Activated CD4-positive, CD25-positive, alpha-beta regulatory T cell treated with anti-CD3 and anti-CD28 coated beads, Interleukin-2, amount 50 U/mL, for 72 hours (primary cell): ENCODE measurements around the gene HADH.
A peak's percentile ranks its signal among the peaks of the same experiment; 100 is the strongest.
"Not testable (repeated sequence)": the region's sequence is repeated elsewhere in the genome, so short reads cannot be mapped to it uniquely, and the experiment has no call there.

Source experiments
- DNase-seq: peaks from one replicate; pipeline ENCODE4 v3.0.0; 2021

Gene HADH

DNA sequence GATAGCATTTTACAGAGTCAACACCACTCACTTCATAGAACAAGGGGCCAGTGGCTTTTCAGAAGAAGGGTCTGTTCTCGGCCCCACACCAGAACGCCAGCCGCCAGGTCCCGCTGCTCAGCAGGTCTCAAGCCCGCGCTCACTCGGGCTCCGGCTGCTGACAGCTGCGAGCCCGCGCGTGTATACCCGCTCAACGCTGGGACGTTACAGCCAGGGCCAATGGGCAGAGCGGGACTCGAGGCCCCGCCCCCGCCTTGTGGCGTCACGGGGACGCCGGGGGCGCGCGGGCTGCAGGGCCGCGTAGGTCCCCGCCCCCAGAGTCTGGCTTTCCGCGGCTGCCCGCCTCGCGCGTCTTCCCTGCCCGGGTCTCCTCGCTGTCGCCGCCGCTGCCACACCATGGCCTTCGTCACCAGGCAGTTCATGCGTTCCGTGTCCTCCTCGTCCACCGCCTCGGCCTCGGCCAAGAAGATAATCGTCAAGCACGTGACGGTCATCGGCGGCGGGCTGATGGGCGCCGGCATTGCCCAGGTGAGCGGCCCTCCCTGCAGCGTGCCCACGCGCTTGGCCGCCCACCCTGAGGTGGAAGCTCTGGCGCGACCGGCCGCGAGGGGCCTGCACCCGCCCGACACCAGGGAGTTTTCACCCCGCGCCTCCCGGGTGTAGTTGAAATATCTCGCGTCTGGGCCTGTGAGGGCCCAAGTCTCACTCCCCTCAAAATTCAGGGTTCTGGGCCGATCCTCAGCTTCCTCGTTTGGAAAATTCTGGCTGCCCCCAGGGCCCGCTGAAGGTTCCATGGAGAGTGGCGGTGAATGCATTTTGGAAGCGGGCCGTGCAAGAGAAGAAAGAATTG lies at the start of gene HADH:
Gene HADH, plus strand, starts transcription at position 353 of the 850 bp plus-strand sequence. Its CDS starts 44 bp downstream, at position 397.
- peak; percentile 94 for DNase-seq

DNA sequence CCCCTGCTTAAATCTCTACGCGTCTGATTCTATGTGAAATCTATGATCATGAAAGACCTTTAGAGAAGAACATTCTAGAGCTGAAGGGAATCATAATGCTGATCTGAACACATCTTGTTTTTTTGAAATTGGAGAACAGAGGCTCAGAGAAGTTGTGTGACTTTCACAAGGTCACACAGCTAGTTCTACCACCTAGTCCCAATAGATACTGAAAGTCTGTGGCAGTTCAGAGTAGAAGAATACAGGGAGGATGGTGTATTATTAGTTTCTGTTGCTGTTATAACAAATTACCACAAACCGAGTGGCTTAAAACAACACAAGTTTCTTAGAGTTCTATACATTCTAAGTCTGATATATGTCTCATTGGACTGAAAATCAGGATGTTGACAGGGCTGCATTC lies 43.9 kb upstream of the HADH start:
- DNase-seq = no peak

DNA sequence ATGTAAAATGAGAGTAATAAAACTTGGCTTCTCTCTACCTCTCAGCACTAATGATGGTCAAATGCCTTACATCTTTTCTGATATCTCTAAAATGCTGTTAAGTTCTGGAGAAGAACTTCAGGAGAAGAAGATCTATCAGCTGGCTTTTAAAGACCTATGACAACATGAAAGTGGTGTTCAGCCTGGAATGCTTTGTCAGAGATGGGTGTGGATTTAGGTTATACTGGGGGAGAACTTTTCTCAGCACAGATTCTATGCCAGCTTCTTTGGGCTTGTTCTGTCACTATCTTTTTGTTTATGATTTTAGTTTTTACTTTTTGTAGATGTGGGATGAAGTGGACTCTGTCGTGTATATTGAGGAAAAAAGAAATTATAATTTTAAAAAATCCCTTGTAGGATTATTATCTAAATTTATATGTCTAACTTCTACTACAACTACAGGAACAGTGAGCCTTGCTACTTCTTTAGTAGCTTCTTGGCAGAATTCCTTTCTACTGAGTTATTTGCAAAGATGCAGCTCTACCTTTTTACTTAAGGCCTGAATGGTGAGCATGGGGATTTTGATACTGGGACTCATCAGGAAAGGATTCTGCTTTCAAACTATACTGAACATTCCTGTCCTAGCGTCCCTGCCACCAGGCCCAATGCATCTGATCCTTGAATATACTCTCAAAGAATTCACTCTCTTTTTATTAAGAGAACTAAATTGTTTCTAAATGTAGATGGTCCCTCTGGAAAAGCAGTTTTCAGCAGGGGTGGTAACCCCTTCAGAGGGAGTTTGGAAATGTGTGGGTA lies 38.7 kb upstream of the HADH start:
- no peak for DNase-seq

DNA sequence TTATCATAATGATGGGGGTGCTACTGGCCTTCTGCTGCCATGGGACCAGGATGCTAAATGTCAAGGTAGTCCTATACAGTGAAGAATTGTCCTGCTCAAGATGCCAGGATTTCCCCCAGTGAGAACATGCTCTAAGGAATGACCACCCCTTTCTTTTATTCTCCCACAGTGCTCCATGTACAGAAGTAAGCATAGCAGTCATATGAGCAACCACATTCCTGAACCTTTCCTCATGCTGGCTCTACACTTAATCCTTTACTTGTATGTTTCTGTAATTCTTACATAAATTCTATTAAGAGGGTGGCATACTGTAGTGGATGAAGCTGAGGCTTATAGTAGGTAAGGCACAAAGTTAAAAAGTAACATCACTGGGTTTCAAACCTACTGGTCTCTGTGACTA lies 38.1 kb upstream of the HADH start:
- no peak for DNase-seq

DNA sequence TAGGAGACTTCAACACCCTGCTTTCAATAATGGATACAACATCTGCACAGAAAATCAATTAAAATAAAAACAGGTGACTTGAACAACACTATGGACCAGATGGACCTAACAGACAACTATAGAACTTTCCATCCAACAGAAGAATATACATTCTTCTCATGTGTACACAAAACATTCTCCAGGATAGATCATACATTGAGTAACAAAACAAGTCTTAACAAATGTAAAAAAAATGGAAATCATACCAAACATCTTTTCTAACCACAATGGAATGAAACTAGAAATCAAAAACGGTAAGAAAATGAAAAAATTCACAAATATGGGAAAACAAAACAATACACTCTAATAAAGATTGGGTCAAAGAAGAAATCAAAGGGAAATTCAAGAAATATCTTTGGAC lies 33.7 kb upstream of the HADH start:
- no peak for DNase-seq

DNA sequence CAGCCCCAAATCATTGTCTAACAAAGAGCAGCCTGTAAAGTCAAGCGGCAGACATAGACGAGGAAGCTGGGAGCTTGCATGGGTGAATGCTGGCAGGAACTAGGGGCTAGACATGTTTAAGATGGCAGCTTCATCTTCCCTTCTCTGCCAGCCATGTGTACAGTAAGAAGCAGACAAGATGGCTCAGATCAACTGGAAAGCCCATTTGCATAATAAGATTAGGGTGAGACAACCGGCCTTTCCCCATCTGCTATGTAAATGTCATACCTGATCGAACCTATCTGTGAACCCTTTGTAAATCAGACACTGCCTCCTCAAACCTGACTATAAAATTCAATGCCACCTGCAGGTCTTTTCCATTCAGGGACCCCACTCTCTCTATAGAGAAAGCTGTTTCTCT lies 22.8 kb upstream of the HADH start:
- DNase-seq = no peak

DNA sequence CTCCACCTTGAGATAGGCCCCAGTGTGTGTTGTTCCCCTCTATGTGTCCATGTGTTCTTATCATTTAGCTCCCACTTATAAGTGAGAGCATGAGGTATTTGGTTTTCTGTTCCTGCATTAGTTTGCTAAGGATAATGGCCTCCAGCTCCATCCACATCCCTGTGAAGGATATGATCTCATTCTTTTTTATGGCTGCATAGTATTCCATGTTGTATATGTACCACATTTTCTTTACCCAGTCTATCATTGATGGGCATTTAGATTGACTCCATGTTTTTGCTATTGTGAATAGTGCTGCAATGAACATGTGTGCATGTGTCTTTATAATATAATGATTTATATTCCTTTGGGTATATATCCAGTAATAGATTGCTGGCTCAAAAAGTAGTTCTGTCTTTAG lies 22.2 kb upstream of the HADH start:
- DNase-seq = not testable (repeated sequence)

DNA sequence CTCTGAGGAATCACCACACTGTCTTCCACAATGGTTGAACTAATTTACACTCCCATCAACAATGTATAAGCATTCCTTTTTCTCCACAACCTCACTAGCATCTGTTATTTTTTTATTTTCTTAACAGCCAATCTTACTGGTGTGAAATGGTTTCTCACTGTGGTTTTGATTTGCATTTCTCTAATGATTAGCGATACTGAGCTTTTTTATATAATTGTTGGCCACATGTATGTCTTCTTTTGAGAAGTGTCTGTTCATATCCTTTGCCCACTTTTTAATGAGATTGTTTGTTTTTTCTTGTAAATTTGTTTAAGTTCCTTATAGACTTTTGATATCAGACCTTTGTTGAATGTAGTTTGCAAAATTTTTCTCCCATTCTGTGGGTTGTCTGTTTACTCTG lies 21.8 kb upstream of the HADH start:
- DNase-seq = not testable (repeated sequence)

DNA sequence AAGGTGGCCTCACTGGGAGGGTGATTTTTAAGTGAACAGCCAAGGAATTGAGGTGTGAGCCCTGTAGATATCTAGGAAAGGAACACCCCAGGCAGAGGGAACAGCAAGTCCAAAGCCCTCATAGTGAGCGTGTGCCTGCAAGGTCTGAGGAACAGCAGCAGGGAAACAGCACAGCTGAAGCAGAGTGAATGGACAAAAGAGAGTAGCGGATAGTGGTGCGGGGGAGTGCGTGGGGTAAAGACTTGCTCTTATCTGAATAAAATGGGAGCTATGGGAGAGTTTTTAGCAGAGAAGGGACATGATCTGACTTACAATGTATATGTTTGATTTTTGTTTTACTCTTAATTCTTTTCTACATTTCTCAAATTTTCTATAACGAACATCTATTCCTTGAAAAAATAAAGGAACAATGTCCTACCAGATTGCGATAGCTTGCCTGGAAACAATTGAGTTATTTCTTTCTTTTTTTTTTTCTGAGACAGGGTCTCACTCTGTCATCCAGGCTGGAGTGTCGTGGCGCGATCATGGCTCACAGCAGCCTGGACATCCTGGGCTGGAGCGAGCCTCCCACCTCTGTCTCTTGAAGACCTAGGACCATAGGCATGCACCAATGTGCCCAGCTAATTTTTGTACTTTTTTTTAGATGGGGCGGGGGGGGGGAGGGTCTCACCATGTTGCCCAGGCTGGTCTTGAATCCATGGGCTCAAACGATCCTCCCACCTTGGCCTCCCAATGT lies 19.5 kb upstream of the HADH start:
- DNase-seq = no peak

DNA sequence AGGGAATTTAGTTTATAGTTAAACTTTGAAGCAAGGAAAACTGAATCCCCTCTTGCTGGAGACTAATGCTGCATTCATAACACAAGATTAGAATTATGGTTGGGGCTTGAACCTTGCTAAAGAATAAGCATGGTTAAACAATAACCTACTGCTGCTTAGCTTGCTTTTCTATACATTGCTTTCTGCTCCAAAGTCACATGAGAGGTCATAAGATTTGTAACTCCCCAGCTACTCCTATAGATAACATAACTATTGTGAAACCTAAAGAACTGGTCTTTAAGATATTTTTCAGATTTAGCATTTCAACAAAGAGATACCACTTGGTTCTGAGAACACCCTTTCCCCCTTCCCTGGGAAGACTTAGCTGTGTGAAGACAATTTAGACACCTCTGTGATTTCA lies 17.1 kb upstream of the HADH start:
- DNase-seq = no peak

DNA sequence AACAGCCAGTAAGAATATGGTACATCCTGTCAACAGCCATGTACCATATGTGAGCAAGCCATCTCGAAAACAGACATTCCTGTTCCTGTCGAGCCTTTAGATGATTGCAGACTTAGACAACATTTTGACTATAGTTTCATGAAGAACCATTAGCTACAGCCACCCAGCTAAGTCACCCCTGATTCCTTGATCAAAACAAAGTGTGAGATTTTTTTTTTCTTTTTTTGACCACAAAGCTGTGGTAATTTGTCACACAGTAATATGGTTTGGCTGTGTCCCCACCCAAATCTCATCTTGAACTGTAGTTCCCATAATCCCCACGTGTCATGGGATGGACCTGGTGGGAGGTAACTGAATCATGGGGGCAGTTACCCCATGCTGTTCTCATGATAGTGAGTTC lies 15.2 kb upstream of the HADH start:
- DNase-seq = no peak

DNA sequence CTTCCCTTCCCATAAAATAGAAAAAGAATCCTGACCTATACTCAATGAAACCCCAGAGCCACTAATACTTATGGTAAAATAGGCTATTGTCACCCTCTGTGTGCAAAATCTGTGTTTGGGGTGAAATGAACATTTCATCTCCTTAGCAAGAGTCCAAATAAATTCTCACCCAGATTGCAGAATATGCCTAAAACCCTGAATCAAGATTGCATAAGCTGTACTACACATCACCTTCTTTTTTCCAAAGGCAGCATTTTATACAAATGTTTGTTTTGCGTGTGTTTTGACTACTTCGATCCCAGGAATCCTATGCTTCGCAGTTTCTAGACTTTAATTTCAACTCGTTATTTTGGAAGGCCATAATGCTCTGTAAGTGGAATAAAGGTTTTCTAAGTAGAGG lies 12.2 kb upstream of the HADH start:
- no peak for DNase-seq

DNA sequence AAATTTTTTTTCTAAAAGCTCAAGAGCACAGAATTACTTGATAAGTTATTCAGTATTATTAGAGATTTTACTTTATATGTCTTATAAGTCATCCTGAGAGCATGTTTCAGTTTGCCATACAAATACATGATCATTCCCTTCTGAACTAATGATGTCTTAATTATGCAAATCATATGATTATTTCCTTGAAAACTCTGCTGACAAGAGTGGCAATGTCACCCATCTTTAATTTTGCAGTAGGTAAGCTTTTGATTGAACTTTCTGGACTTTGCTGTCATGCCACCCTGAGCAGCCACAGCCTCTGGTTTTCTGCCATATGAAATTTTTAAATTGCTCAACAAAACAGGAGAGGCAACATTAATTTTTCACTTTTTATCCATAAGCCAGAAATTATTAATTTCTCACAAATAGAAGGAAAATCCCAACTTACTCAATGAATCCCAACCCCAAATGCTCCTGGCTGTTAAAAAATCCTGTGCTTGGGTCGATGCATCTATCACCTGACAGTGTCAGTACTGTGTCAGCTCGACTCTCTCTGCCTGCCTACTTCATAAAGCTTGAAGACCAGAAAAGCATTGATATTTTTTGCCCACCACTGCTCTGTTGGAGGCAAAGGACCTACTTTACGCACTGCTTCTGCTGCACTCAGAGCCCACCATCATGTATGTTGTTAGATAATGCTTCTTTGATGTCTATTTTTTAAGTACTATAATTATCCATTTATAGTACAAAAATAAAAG lies 11.6 kb upstream of the HADH start:
- DNase-seq = no peak

DNA sequence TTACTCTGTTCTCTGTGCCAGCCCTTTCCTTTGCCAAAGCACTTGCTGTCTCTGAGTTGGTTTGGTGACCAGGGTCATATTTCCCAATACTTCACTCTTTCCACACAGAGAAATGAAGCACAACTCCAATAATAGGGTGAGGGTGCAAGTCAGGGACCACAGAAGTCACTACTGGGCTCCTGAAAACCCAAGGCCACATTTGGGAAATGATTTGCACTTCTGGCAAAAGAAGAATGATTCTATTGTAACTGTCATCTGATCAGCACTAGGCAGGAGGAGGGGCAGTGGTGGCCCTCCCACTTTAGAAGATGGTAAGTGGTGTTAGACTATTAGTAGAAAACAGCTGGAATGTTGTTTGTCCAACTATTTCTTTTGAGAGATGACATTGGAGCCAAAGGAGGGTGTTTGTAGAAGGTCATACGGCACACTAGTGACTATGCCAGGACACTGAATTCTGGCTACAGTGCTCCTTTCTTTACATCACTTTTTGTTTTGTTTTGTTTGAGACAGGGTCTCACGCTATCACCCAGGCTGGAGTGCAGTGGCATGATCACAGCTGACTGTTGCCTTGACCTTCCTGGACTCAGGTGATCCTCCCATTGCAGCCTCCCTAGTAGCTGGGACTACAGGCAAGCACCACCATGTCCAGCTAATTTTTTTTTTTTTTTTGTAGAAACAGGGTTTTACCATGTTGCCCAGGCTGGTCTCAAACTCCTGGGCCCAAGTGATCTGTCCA lies 10.8 kb upstream of the HADH start:
- DNase-seq = no peak

DNA sequence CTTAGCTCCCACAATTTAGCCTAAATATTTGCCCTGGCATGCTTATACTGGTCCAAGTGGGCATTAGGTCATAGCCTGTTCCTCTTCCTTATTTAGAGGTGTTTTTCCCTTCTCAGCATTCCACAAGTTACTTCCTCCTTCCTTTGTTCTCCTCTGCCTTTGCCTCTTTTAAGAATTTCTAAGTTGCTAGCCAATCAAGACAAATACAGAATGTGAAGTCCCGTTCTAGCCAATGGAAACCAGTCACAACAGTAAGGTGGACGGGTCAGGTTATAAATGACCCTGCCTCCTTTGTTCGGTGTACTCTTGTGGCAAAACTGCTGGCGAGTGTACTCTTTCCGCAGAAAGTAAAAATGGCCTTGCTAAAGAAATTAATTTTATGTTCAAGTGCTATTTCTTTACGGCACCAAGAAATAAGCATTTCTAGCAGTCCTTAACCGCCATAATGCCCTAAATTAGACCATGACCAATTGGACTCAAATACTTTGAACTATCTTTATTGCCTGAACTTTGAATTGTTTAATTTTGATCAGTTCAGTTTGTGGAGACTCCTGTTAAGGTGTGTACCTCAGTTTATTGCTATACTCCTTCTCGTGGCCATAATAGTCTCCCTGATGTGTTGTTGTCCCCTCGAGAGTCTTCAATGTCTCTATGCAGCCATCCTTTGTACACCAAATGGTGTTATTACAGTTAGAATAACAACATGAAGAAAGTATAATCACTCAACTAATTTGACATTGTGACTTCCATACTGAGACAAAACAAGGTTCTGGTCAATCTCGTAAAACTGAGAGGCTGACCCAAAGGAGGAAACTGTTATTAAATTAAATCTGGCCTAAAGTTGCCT lies 1.6 kb upstream of the HADH start:
- no peak for DNase-seq

DNA sequence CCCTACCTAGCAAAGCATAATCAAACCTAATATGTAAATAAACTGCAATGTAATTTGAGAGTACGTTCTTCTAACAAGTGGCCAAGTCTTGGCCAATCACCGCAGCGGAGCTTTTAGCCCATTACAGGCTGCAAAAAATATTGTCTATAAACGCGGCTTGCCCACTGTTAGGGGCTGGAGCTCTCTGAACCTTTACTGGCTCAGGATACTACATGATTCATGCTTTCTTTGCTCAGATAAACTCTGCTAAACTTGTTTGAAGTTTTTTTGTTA lies 990 bp upstream of the HADH start:
- no peak for DNase-seq

DNA sequence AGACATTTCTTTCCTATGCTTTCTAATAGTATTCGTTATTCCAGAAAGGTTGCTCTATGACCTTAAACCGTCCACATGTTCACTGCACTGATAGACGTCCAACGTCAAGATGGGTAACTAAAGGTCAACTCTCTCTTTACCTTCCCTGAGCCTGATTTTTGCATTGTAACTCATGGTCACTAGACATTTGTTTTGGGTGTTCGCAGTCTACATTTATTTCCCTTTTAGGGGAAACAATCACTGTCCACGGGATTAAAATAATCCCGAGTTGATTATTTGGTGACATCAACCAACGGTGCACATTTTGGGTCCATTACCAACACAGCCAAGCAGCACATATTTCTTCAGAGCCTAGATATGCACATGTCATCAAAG lies 540 bp upstream of the HADH start:
- DNase-seq = no peak

DNA sequence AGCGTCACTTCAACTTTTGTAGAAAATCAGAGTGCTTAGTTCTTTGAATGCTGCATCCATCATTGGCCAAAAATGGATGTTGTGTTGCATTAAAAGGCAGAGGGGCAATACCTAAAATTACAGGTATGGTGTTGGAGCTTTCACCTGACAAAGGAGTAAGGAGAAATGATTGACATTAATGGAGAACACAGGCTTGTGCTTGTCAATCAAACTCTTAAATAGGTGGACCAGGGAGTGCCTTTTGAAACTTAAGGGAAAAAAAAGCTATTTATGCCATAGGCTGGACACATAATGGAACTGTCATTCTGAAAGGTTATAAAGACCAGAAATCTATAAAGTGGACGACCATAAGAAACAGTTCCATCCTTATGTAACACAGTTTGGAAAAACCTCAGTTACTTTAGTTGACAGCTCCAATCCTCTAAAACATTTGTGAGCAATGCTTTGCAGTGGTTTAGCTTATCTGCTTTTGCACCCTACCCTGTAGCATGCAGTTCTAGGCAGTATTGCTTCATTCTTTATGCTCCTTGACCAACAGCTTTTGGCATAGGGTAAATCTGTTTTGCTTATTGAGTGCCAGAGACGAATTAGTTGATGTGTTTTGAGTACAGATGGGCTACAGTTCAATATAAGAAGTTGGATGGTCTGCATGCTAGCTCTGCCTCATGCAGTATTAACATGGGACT lies 2.4 kb downstream of the HADH start:
- DNase-seq = no peak

DNA sequence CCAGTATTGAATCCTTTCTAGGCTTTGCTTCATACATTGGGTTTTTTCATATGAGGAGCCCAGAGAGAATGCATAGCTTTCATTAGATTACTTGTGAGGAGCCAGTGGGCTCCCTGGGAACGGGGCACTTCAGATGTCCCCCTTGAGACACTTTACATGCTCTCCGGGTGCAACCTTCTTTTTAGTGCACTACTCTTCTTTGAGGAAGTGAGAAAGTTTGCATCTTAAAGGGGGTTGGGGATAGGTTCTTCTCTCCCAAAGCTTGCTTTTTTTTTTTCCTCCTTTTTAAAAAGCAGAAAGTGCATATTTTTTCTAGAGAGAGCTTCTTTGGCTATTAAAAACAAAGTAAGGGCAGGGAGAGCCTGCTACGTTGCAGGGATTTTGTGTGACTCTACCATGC lies 4.3 kb downstream of the HADH start:
- no peak for DNase-seq

DNA sequence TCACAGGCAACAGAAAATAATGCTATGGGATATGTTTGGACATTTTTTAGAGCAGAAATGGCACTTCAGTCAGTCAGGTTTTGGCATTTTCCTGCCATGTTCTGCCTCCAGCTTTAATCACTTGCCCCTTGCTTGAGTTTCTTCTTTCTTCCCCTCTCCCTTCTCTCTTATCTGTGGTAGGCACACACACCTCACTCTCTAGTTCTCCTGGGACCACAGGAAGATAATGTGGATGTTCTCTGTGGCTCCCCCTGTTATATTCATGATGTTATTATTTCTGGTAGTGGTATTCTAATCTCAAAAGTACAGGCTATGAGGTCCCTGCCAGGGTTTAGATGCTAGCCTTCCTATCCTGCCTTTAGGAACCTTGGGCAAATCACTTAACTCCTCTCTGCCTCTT lies 5.2 kb downstream of the HADH start:
- DNase-seq = no peak
